Peyer's patch (tissue), 4 donors: ENCODE measurements around the gene RREB1.

Experiments
- CTCF ChIP-seq, 6 experiments: fragments of 450-650 bp in 4 of 6; fragments of 200-600 bp in 2 of 6; sonication (generic) in 1 of 6; IDR thresholded peaks; one replicate each; pipeline ENCODE4 v1.5.1; 2017 to 2019; ENCODE audit warnings: antibody characterized with exemption in 6 of 6, mild to moderate bottlenecking in 3 of 6, moderate library complexity in 1 of 6
- POLR2A ChIP-seq, 2 donors: fragments of 450-650 bp; IDR thresholded peaks; one replicate each; pipeline ENCODE4 v1.5.1; 2017; ENCODE audit warnings: antibody characterized with exemption in 2 of 2, mild to moderate bottlenecking in 2 of 2, moderate library complexity in 2 of 2

GRCh38 chr6:7165890-7166267, 58.1 kb downstream of the RREB1 start:
- TF ChIP-seq POLR2A (IDR thresholded peaks at IDR 0.05) (no peak), CTCF (IDR thresholded peaks at IDR 0.05) (no peak)
